ENCODE results near the gene TMEM164. TPM values are rescaled to one million over a fixed set of nuclear protein-coding genes. Genes with fewer than 3 reads are reported as not detected.

The TMEM164 gene
- total and polyA plus RNA-seq, 10 of the 15 experiments (the other 5 are each of a cell fraction or from before 2014, with no cell fraction given), result 0.61 to 18.3 (median 7.0) TPM

GRCh38 chrX:110215411-110215810 lies 212.5 kb downstream of the TMEM164 start (continued):
- no peak for TF ChIP-seq USF1 (IDR thresholded peaks at IDR 0.05; ENCODE audit: borderline replicate concordance, extremely low read length, insufficient read depth, low read depth, low read length)
- no peak for TF ChIP-seq PAX5 (IDR thresholded peaks at IDR 0.05; ENCODE audit: borderline replicate concordance, low read depth, low read length)

GRCh38 chrX:110216027-110216426 lies 213.1 kb downstream of the TMEM164 start:
- no peaks in the 10 kb centered on the region for H3K27me3 ChIP-seq (replicated peaks in 1 of 2; ENCODE audit: control insufficient read depth in 2 of 2, insufficient read depth in 2 of 2, low read length in 1 of 2)
- H3K79me2 ChIP-seq (ENCODE audit: control insufficient read depth, insufficient read depth, low read length), result no peaks in the 10 kb centered on the region
- 52% methylated on average over 4 of the region's 4 CpGs for WGBS (ENCODE audit: insufficient coverage, insufficient replicate concordance, low lambda C conversion rate, missing lambda C conversion rate)
- H2AFZ ChIP-seq (ENCODE audit: control insufficient read depth, low read depth, low read length), result no peak overlapping the region
- no peak overlapping the region for H3K4me3 ChIP-seq
- BruUV-seq (replicated peaks), result no TSS peak
- DNase-seq (ENCODE audit: low read depth, low spot score) (no peak), ATAC-seq (no peak), FAIRE-seq (no peak)
- H4K20me1 ChIP-seq (ENCODE audit: control insufficient read depth, insufficient read depth), result no peaks in the 10 kb centered on the region
- H3K36me3 ChIP-seq (ENCODE audit: control insufficient read depth in 2 of 2, insufficient read depth in 2 of 2, low read length in 1 of 2), result no peaks in the 10 kb centered on the region
- in situ Hi-C loops (cut with MboI), result no loop called here
- CTCF ChIA-PET, result no interaction called here
- H3K4me1 ChIP-seq (ENCODE audit: control insufficient read depth, insufficient read depth, low read length), result no peaks in the 10 kb centered on the region
- SMC1A ChIA-PET (ENCODE audit: uncharacterized antibody, unreplicated experiment), result interaction anchor here (0.7 kb wide), 1 partner anchor 68 kb away, joined by 3 read pairs; no protein-coding TSS in a partner anchor
- H3K9ac ChIP-seq (ENCODE audit: control insufficient read depth, insufficient read depth, low read length), result no peak overlapping the region
- H3K4me2 ChIP-seq (ENCODE audit: control insufficient read depth, insufficient read depth), result no peak overlapping the region
- POLR2A ChIA-PET, result no interaction called here
- RAD21 ChIA-PET (ENCODE audit: unreplicated experiment), result no interaction called here
- intact Hi-C loops (cut with micrococcal nuclease; ENCODE audit: unreplicated experiment), result no loop called here
- H3K9me3 ChIP-seq (replicated peaks; ENCODE audit: control insufficient read depth, insufficient read depth, low read length), result no peaks in the 10 kb centered on the region
- H3K27ac ChIP-seq (ENCODE audit: control insufficient read depth, insufficient read depth), result no peak overlapping the region
- no peak for TF ChIP-seq RBBP5 (conservative IDR thresholded peaks at IDR 0.05)
- TF ChIP-seq MTA3 (IDR thresholded peaks at IDR 0.05; ENCODE audit: borderline replicate concordance, low read length), result no peak
- TF ChIP-seq BMI1 (IDR thresholded peaks at IDR 0.05; ENCODE audit: borderline replicate concordance), result no peak
- no peak for TF ChIP-seq SMARCA5 (IDR thresholded peaks at IDR 0.05)
- TF ChIP-seq ZNF217 (IDR thresholded peaks at IDR 0.05), result no peak
- no peak for TF ChIP-seq GABPA (IDR thresholded peaks at IDR 0.05; ENCODE audit: low read depth)
- TF ChIP-seq NR2C1 (IDR thresholded peaks at IDR 0.05), result no peak
- TF ChIP-seq PBX3 (IDR thresholded peaks at IDR 0.05; ENCODE audit: insufficient replicate concordance, low read depth, low read length), result no peak
- no peak for TF ChIP-seq HDAC2 (IDR thresholded peaks at IDR 0.05)
- TF ChIP-seq IRF3 (IDR thresholded peaks at IDR 0.05), result no peak
- no peak for TF ChIP-seq STAT1 (conservative IDR thresholded peaks at IDR 0.05)
- no peak for TF ChIP-seq ZBTB40 (IDR thresholded peaks at IDR 0.05; ENCODE audit: borderline replicate concordance)
- no peak for TF ChIP-seq ZNF207 (IDR thresholded peaks at IDR 0.05; ENCODE audit: borderline replicate concordance)
- TF ChIP-seq HSF1 (IDR thresholded peaks at IDR 0.05; ENCODE audit: low read depth, low read length), result no peak

Measured in GM12878 (cell line).